Chondrocyte (in vitro differentiated cells): ENCODE measurements around the gene TTLL8. TPM values are rescaled to one million over a fixed set of nuclear protein-coding genes. Genes with fewer than 3 reads are reported as not detected.

Experiments used
- DNase-seq: peaks from one replicate; pipeline ENCODE4 v3.0.0; 2021; ENCODE audit warnings: mixed read lengths, low spot score
- H3K27ac Mint-ChIP-seq: one replicate; pipeline ENCODE4 v1.8.0; 2021; ENCODE audit warnings: mild to moderate bottlenecking, moderate library complexity, mixed read lengths; ENCODE audit not compliant: unreplicated experiment
- H3K27me3 Mint-ChIP-seq: 2 replicates; pipeline ENCODE4 v1.8.0; 2021; ENCODE audit warnings: low read depth, mixed read lengths
- H3K36me3 Mint-ChIP-seq: 2 replicates; pipeline ENCODE4 v1.8.0; 2021; ENCODE audit warnings: low read depth, mixed read lengths
- H3K4me1 Mint-ChIP-seq: 2 replicates; pipeline ENCODE4 v1.8.0; 2021; ENCODE audit warnings: low read depth, mild to moderate bottlenecking, mixed read lengths
- H3K4me3 Mint-ChIP-seq: one replicate; pipeline ENCODE4 v1.8.0; 2021; ENCODE audit warnings: mild to moderate bottlenecking, moderate library complexity, mixed read lengths; ENCODE audit not compliant: unreplicated experiment
- H3K9me3 Mint-ChIP-seq: 2 replicates; pipeline ENCODE4 v1.8.0; 2021; ENCODE audit warnings: low read depth, mixed read lengths
- total RNA-seq: library from RNA; stranded (reverse); gene quantifications from 3 replicates; pipeline ENCODE4 v1.2.1, GENCODE V29; 2021
- TF ChIP-seq, protein P1 (sequence below): fragments of 200-600 bp; sonication (generic); IDR thresholded peaks from 2 replicates; pipeline ENCODE4 v1.5.0; 2021; ENCODE audit warnings: antibody characterized with exemption, mild to moderate bottlenecking, moderate library complexity

Gene TTLL8
- total RNA-seq, 1 donor from 2014 or later: not detected

DNA sequence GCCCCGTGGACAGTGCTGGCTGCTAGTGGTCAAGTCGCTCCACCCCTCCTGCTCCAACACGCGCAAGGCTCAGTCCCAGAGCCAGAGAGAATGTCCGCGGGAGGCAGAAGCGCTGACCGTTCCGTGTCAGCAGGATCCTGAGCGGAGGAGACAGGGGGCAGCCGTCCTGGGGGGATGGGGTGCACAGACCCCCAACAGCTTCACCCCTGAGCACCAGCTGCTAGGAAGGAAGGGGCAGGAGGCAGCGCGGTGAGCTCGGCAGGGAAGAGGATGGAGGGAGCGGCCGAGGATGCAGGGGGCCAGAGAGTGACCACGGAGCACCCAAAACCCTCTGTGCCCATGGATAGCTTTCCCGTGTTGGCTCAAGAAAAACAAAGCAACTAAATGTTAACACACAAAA is 6.4 kb upstream of the TTLL8 start:
- TF ChIP-seq, protein P1, sequence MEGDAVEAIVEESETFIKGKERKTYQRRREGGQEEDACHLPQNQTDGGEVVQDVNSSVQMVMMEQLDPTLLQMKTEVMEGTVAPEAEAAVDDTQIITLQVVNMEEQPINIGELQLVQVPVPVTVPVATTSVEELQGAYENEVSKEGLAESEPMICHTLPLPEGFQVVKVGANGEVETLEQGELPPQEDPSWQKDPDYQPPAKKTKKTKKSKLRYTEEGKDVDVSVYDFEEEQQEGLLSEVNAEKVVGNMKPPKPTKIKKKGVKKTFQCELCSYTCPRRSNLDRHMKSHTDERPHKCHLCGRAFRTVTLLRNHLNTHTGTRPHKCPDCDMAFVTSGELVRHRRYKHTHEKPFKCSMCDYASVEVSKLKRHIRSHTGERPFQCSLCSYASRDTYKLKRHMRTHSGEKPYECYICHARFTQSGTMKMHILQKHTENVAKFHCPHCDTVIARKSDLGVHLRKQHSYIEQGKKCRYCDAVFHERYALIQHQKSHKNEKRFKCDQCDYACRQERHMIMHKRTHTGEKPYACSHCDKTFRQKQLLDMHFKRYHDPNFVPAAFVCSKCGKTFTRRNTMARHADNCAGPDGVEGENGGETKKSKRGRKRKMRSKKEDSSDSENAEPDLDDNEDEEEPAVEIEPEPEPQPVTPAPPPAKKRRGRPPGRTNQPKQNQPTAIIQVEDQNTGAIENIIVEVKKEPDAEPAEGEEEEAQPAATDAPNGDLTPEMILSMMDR: no peak
- Mint-ChIP-seq H3K9me3 (no peaks in the 10 kb centered on the region), H3K27ac (no peak overlapping the region), H3K4me1 (peaks cover 6% of the 10 kb centered on the region), H3K27me3 (peaks cover 1% of the 10 kb centered on the region), H3K4me3 (no peak overlapping the region), H3K36me3 (no peaks in the 10 kb centered on the region)
- DNase-seq: no peak

DNA sequence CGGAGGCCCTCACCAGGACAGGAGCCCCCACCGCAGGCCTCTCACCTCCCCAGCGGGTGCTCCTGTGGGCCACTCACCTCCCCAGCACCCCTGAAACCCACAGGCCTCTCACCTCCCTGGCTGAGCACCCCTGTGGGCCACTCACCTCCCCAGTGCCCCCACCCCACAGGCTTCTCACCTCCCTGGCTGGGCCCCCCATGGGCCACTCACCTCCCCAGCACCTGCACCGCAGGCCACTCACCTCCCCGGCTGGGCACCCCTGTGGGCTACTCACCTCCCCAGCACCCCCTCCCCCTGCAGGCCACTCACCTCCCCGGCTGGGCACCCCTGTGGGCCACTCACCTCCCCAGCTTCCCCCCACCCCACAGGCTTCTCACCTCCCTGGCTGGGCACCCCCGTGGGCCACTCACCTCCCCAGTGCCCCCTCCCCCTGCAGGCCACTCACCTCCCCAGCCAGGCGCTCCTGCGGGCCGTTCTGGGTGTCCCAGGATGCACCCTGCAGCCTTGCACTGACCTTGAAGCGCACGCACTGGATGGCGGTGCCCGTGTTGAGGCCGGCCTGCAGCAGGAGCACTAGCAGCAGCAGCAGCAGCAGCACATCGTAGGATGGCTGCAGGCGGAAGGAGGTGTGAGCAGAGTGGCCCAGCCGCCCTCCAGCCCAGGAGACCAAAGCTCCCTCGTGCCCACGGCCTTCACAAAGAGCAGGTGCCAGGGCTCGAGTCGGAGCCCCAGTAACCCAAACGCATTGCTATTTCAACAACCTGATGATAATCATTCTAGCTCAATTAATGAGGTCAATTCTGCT is 5.7 kb upstream of the TTLL8 start:
- Mint-ChIP-seq H3K27me3 (peaks cover 1% of the 10 kb centered on the region), H3K27ac (no peak overlapping the region), H3K4me3 (no peak overlapping the region), H3K9me3 (no peaks in the 10 kb centered on the region), H3K4me1 (peaks cover 12% of the 10 kb centered on the region), H3K36me3 (no peaks in the 10 kb centered on the region)
- no peak for DNase-seq
- TF ChIP-seq, protein P1: no peak

DNA sequence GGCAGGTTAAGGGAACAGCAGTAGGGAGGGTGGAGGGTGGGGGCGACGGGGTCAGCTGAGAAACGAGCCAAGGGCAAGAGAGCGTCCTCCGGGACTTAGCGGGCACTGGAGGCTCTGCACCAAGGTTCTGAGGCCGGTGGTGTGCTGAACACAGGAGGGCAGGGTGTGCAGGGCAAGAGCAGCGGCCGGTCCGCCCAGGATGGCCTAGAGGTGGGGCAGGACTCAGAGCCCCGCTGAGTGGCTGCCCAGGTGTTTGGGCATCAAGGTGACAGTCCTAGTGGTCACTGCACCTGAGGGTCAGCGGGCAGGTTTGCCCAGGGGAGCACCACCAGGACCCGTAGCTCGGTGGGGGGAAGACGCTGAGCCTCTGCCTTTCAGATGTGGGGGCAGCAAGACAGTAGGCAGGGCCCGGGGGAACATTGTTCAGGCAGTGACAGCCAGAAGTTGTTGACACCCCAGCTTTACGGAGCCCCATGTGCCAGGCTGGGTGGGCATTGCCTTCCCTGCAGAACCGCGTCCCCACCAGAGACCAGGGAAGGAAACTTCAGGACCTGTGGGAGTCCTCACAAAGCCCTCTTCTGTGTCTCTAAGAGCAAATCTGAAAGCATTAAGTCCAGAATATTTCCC is 4.5 kb upstream of the TTLL8 start:
- TF ChIP-seq, protein P1: no peak
- Mint-ChIP-seq H3K27me3 (no peaks in the 10 kb centered on the region), H3K9me3 (no peaks in the 10 kb centered on the region), H3K4me3 (no peak overlapping the region), H3K27ac (no peak overlapping the region), H3K36me3 (no peaks in the 10 kb centered on the region), H3K4me1 (peaks cover 13% of the 10 kb centered on the region)
- DNase-seq: peak; percentile 91

DNA sequence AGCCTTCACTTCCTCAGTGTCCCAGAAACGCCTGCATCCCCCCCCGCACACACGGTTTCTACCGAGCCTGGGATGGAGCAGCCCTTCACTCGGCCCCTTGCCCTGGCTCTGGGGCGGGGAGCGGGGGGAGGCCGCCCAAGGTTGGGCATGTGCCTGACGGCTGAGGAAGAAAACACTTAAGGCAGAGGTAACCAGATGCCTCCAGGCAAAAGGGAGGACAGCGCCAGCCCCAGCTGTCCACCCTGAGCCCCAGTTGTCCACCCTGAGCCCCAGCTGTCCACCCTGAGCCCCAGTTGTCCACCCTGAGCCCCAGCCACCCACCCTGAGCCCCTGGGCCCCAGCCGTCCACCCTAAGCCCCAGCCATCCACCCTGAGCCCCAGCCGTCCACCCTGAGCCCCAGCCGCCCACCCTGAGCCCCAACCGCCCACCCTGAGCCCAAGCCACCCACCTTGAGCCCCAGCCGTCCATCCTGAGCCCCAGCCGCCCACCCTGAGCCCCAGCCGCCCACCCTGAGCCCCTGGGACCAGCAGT is 3.8 kb upstream of the TTLL8 start:
- no peaks in the 10 kb centered on the region for H3K27me3 Mint-ChIP-seq
- TF ChIP-seq, protein P1: no peak
- no peak overlapping the region for H3K4me3 Mint-ChIP-seq
- H3K4me1 Mint-ChIP-seq: peaks cover 13% of the 10 kb centered on the region
- no peaks in the 10 kb centered on the region for H3K9me3 Mint-ChIP-seq
- H3K36me3 Mint-ChIP-seq: no peaks in the 10 kb centered on the region
- H3K27ac Mint-ChIP-seq: no peak overlapping the region
- peak; percentile 78 for DNase-seq

DNA sequence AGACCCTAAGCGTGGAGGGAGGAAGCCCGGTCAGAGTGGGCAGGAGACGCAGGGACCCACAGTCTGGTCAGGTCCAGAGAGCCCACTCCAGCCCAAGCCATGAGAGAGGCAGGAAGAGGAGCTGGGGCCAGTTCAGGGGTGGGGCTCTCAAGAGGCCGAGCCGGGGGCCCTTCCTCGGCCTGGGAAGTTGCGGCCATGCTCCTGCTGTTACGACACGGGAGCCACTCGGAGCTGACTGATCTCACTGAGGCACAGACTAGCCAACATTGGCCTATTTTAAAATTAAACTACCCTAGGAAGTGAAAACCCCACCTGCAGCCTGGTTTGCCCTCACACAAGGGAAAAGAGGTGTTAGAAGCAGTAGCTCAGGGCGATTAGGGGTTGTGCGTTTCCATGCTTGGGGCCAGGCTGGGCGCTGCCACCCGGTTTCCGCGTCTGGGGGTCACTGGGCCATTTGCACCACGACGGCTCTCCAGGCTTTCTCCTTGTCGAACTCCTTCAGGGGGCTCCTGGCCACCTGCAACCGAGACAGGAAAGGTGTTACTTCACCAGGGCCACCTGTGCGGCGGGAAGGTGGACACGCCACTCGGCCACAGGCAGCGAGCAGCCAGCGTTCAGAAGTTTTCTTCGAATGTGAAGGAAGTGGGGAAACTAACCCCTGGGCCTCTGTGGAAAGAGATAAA is 3.2 kb upstream of the TTLL8 start:
- Mint-ChIP-seq H3K9me3 (no peaks in the 10 kb centered on the region), H3K36me3 (no peaks in the 10 kb centered on the region), H3K27me3 (no peaks in the 10 kb centered on the region), H3K27ac (no peak overlapping the region), H3K4me3 (no peak overlapping the region), H3K4me1 (peaks cover 13% of the 10 kb centered on the region)
- no peak for DNase-seq
- TF ChIP-seq, protein P1: no peak
